HG03103 (cell line): ENCODE results near the gene ZAR1L.

Experiments used
- ATAC-seq: cut with Tn5 transposase; IDR thresholded peaks from one replicate; pipeline ENCODE4 v1.9.1; 2021; ENCODE audit warnings: low read depth; ENCODE audit not compliant: unreplicated experiment

The ZAR1L gene

DNA sequence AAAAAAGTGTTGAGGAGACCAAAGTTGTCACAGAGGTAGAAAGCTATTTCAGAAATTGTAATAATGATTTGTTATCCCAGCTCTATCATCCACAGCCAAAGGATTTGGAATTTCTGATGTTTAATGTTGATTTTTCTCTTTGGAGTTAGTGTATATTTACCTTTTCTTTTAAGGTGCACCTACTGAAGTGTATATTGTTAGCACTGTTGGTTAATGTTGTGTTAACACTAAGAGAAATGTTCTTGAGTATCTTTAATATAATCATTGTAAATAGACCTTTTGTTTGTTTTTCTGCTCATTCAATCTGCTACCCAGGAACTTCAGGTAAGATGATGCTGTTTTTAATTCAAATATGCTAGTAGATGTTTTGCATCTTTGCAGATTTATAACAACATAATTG, 57.5 kb downstream of the ZAR1L start:
- no peak for ATAC-seq

GRCh38 chr13:32256243-32256642, 58.9 kb downstream of the ZAR1L start:
- no peak for ATAC-seq

DNA sequence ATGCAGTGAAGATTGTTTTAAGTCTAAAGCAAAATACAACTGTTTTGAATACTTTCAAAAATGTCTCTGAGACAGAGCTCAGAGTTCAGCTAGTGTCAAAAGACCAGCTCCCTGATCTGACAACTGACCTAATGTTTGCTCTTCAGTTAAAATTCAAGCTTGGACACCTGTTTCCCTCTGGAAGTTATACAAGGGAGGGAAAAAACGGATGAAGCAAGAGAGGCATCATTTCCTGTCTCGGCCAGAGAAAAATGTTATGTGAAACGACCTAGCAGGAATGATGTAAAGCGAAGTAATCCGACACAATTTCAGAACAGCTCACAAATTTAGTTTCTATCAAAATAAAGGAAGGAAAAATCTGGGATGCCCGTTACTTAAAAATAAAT, 59.4 kb downstream of the ZAR1L start:
- ATAC-seq, result no peak

DNA sequence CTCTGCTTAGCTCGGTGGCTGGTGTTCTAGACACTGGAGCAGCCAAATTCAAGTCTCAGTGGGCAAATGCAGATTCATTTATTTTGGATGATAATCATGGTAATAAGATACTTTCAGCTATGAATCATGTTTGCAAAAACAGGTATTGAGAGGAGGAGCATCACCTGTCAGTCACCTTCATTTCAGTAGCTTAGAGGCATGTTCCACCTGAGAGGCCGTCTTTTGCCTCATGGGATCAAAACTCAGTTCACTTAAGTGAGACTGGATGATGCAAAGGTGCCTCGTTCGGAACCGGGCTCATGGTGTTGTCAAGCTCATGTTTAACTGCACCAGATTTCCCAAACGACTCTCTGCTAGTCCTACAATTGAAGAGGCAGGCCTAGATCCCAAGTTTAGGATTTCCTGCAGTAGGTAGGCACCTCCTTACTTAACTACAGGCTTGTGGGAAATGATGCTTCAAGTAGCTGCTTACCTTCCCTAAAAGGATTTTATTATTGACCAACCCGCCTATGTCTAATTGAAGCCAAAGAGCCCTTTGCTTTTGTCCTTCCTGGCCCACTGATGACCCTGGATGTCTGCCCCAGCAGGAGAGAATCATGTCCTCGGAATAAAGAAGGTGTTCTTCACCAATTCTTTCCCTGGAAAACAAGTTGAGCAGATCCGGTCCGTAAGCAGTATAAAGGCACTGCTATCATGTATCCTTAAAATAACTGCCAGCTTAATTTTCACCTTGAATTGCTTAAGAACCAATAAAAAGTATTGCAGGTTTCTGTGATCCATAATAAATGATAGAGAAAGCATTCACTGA, 60.0 kb downstream of the ZAR1L start:
- no peak for ATAC-seq

GRCh38 chr13:32254416-32254815, 60.7 kb downstream of the ZAR1L start:
- no peak for ATAC-seq

- ATAC-seq, result no peak
These were observed 61.2 kb downstream of the ZAR1L start for GRCh38 chr13:32253911-32254399.
